H1 (cell line): Measurements from ENCODE around the gene UNC80. TPM values are rescaled to one million over a fixed set of nuclear protein-coding genes. Genes with fewer than 3 reads are reported as not detected.

Experiments
- SIN3A ChIP-seq, 2 experiments: IDR thresholded peaks in 1 of 2; conservative IDR thresholded peaks in 1 of 2; 2 replicates each; pipeline ENCODE4 v1.6.1; 2011 to 2012; ENCODE audit warnings: low read length in 2 of 2, improper control_type of control experiment in 1 of 2, low read depth in 1 of 2, mild to moderate bottlenecking in 1 of 2
- TAF1 ChIP-seq: IDR thresholded peaks from 2 replicates; pipeline ENCODE4 v1.6.1; 2011; ENCODE audit warnings: mild to moderate bottlenecking, low read depth, low read length
- YY1 ChIP-seq: IDR thresholded peaks from 2 replicates; pipeline ENCODE4 v1.6.1; 2011; ENCODE audit warnings: low read depth, mild to moderate bottlenecking, low read length
- polyA plus RNA-seq, 7 experiments: library from polyadenylated mRNA; depleted of rRNA in 3 of 7; stranded (reverse) in 5 of 7; unstranded in 2 of 7; fragments of >200 nt in 5 of 7; fragments of 200-250 nt in 2 of 7; gene quantifications; 1 replicate in 5 of 7; 2 replicates in 1 of 7; 4 replicates in 1 of 7; pipeline versions ENCODE4 v1.2.1 to v1.2.3, GENCODE V29; 2011 to 2013; ENCODE audit warnings: missing spikeins in 2 of 7, mixed read lengths in 2 of 7
- total RNA-seq: library from RNA; stranded (reverse); fragmentation: NEBNext Ultra II Directional; extraction: Animal tissue kit (Norgen Biotek cat#: 25700); gene quantifications from 2 replicates; pipeline ENCODE4 v1.2.1, GENCODE V29; 2021

Gene UNC80
- total and polyA plus RNA-seq, 2 of the 8 experiments (the other 6 are each of a cell fraction or from before 2014, with no cell fraction given): 0.53 to 0.56 TPM

DNA sequence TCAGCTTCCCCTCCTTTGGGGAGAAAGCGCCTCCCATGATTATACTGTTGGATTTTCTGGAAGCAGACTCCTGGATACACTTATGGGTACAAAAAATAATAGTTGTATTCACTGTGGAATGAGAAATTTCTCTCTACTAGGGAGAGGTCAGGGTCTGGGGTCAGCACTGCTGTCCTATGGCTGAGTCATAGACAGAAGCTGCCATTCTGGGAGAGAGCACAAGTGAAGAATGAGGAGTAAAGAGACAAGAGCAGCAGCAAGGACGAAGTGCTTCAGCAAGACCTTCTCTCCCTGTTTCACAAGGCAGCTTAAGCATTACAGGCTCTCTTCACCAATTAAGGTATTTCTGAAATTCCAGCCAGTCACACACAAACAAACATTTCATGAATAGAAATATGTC, 10.1 kb upstream of the UNC80 start (continued):
- no peak for TF ChIP-seq SIN3A (conservative IDR thresholded peaks at IDR 0.05 in 1 of 2, IDR thresholded peaks at IDR 0.05 in 1 of 2; ENCODE audit: low read depth in 1 of 2, low read length in 2 of 2)
- TF ChIP-seq YY1: no peak
- TF ChIP-seq TAF1: no peak
